Loucy (cell line): ENCODE measurements around the gene LMOD1.

Source experiments
- EZH2phosphoT487 ChIP-seq: fragments of 200-600 bp; IDR thresholded peaks from 2 replicates; pipeline ENCODE4 v1.6.1; 2018; ENCODE audit warnings: antibody characterized with exemption, mild to moderate bottlenecking, moderate library complexity, borderline replicate concordance
- TF ChIP-seq, protein P1 (sequence below): fragments of 200-600 bp; sonication (generic); conservative IDR thresholded peaks from 2 replicates; pipeline ENCODE4 v1.5.1; 2014; ENCODE audit warnings: mild to moderate bottlenecking, antibody characterized with exemption, low read length

DNA sequence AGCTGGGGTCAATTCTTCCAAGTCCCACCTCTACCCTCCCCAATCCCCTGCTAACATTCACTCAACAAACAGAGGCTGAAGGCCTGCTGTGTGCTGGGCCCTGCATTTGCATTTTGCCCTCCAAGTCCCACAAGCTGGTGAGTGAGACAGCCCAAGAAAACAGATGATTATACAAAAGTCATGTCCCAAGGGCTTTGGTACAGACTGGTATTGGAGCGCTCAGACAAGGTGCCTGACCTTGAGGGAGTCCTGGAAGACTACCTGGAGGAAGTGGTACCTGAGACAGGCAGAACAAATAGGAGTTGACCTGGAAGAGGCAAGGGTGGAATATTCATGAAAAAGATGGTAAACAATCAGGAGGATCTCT lies 4.2 kb downstream of the LMOD1 start:
- TF ChIP-seq, protein P1, sequence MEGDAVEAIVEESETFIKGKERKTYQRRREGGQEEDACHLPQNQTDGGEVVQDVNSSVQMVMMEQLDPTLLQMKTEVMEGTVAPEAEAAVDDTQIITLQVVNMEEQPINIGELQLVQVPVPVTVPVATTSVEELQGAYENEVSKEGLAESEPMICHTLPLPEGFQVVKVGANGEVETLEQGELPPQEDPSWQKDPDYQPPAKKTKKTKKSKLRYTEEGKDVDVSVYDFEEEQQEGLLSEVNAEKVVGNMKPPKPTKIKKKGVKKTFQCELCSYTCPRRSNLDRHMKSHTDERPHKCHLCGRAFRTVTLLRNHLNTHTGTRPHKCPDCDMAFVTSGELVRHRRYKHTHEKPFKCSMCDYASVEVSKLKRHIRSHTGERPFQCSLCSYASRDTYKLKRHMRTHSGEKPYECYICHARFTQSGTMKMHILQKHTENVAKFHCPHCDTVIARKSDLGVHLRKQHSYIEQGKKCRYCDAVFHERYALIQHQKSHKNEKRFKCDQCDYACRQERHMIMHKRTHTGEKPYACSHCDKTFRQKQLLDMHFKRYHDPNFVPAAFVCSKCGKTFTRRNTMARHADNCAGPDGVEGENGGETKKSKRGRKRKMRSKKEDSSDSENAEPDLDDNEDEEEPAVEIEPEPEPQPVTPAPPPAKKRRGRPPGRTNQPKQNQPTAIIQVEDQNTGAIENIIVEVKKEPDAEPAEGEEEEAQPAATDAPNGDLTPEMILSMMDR, result no peak
- no peak for TF ChIP-seq EZH2phosphoT487
